H1 (cell line): ENCODE results near the gene RYR3. TPM values are rescaled to one million over a fixed set of nuclear protein-coding genes. Genes with fewer than 3 reads are reported as not detected.

Experiments
- CEBPB ChIP-seq: IDR thresholded peaks from 2 replicates; pipeline ENCODE4 v1.6.1; 2012; ENCODE audit warnings: low read depth, low read length
- EZH2 ChIP-seq: fragments of 200-600 bp; sonication (generic); IDR thresholded peaks from 2 replicates; pipeline ENCODE4 v1.7.1; 2012; ENCODE audit warnings: low read depth, mild to moderate bottlenecking, moderate library complexity, low read length, inconsistent platforms; ENCODE audit not compliant: severe bottlenecking
- PHF8 ChIP-seq: fragments of 200-600 bp; sonication (generic); conservative IDR thresholded peaks from 2 replicates; pipeline ENCODE4 v1.7.1; 2012; ENCODE audit warnings: low read depth, mild to moderate bottlenecking, inconsistent platforms, low read length, moderate library complexity
- RXRA ChIP-seq: IDR thresholded peaks from 2 replicates; pipeline ENCODE4 v1.6.1; 2011; ENCODE audit warnings: low read depth, mild to moderate bottlenecking, low read length, moderate library complexity; ENCODE audit not compliant: insufficient read depth
- SIN3A ChIP-seq, 2 experiments: IDR thresholded peaks in 1 of 2; conservative IDR thresholded peaks in 1 of 2; 2 replicates each; pipeline ENCODE4 v1.6.1; 2011 to 2012; ENCODE audit warnings: low read length in 2 of 2, improper control_type of control experiment in 1 of 2, low read depth in 1 of 2, mild to moderate bottlenecking in 1 of 2
- SP2 ChIP-seq: IDR thresholded peaks from 2 replicates; pipeline ENCODE4 v1.6.1; 2012; ENCODE audit warnings: mild to moderate bottlenecking, low read length, inconsistent platforms
- TAF7 ChIP-seq: optimal IDR thresholded peaks from 2 replicates; pipeline ENCODE3; 2011; ENCODE audit warnings: low read depth, mild to moderate bottlenecking, inconsistent platforms, low read length, moderate library complexity, borderline replicate concordance
- TEAD4 ChIP-seq: IDR thresholded peaks from 2 replicates; pipeline ENCODE4 v1.6.1; 2012; ENCODE audit warnings: low read depth, low read length, inconsistent platforms, mixed read lengths
- polyA plus RNA-seq, 7 experiments: library from polyadenylated mRNA; depleted of rRNA in 3 of 7; stranded (reverse) in 5 of 7; unstranded in 2 of 7; fragments of >200 nt in 5 of 7; fragments of 200-250 nt in 2 of 7; gene quantifications; 1 replicate in 5 of 7; 2 replicates in 1 of 7; 4 replicates in 1 of 7; pipeline versions ENCODE4 v1.2.1 to v1.2.3, GENCODE V29; 2011 to 2013; ENCODE audit warnings: missing spikeins in 2 of 7, mixed read lengths in 2 of 7
- total RNA-seq: library from RNA; stranded (reverse); fragmentation: NEBNext Ultra II Directional; extraction: Animal tissue kit (Norgen Biotek cat#: 25700); gene quantifications from 2 replicates; pipeline ENCODE4 v1.2.1, GENCODE V29; 2021
- TF ChIP-seq, protein P1 (sequence below): fragments of 300-600 bp; sonication (generic); IDR thresholded peaks from 2 replicates; pipeline ENCODE4 v1.7.1; 2012; ENCODE audit warnings: low read length, moderate library complexity, mild to moderate bottlenecking, inconsistent platforms; ENCODE audit not compliant: insufficient replicate concordance
- TF ChIP-seq, protein P2 (sequence below): IDR thresholded peaks from 2 replicates; pipeline ENCODE4 v1.6.1; 2012; ENCODE audit warnings: inconsistent platforms

RYR3 gene
- total and polyA plus RNA-seq, 2 of the 8 experiments (the other 6 are each of a cell fraction or from before 2014, with no cell fraction given) = 0.33 to 3.4 TPM

GRCh38 chr15:33738941-33739664, 428.3 kb downstream of the RYR3 start (continued):
- TF ChIP-seq, protein P1, sequence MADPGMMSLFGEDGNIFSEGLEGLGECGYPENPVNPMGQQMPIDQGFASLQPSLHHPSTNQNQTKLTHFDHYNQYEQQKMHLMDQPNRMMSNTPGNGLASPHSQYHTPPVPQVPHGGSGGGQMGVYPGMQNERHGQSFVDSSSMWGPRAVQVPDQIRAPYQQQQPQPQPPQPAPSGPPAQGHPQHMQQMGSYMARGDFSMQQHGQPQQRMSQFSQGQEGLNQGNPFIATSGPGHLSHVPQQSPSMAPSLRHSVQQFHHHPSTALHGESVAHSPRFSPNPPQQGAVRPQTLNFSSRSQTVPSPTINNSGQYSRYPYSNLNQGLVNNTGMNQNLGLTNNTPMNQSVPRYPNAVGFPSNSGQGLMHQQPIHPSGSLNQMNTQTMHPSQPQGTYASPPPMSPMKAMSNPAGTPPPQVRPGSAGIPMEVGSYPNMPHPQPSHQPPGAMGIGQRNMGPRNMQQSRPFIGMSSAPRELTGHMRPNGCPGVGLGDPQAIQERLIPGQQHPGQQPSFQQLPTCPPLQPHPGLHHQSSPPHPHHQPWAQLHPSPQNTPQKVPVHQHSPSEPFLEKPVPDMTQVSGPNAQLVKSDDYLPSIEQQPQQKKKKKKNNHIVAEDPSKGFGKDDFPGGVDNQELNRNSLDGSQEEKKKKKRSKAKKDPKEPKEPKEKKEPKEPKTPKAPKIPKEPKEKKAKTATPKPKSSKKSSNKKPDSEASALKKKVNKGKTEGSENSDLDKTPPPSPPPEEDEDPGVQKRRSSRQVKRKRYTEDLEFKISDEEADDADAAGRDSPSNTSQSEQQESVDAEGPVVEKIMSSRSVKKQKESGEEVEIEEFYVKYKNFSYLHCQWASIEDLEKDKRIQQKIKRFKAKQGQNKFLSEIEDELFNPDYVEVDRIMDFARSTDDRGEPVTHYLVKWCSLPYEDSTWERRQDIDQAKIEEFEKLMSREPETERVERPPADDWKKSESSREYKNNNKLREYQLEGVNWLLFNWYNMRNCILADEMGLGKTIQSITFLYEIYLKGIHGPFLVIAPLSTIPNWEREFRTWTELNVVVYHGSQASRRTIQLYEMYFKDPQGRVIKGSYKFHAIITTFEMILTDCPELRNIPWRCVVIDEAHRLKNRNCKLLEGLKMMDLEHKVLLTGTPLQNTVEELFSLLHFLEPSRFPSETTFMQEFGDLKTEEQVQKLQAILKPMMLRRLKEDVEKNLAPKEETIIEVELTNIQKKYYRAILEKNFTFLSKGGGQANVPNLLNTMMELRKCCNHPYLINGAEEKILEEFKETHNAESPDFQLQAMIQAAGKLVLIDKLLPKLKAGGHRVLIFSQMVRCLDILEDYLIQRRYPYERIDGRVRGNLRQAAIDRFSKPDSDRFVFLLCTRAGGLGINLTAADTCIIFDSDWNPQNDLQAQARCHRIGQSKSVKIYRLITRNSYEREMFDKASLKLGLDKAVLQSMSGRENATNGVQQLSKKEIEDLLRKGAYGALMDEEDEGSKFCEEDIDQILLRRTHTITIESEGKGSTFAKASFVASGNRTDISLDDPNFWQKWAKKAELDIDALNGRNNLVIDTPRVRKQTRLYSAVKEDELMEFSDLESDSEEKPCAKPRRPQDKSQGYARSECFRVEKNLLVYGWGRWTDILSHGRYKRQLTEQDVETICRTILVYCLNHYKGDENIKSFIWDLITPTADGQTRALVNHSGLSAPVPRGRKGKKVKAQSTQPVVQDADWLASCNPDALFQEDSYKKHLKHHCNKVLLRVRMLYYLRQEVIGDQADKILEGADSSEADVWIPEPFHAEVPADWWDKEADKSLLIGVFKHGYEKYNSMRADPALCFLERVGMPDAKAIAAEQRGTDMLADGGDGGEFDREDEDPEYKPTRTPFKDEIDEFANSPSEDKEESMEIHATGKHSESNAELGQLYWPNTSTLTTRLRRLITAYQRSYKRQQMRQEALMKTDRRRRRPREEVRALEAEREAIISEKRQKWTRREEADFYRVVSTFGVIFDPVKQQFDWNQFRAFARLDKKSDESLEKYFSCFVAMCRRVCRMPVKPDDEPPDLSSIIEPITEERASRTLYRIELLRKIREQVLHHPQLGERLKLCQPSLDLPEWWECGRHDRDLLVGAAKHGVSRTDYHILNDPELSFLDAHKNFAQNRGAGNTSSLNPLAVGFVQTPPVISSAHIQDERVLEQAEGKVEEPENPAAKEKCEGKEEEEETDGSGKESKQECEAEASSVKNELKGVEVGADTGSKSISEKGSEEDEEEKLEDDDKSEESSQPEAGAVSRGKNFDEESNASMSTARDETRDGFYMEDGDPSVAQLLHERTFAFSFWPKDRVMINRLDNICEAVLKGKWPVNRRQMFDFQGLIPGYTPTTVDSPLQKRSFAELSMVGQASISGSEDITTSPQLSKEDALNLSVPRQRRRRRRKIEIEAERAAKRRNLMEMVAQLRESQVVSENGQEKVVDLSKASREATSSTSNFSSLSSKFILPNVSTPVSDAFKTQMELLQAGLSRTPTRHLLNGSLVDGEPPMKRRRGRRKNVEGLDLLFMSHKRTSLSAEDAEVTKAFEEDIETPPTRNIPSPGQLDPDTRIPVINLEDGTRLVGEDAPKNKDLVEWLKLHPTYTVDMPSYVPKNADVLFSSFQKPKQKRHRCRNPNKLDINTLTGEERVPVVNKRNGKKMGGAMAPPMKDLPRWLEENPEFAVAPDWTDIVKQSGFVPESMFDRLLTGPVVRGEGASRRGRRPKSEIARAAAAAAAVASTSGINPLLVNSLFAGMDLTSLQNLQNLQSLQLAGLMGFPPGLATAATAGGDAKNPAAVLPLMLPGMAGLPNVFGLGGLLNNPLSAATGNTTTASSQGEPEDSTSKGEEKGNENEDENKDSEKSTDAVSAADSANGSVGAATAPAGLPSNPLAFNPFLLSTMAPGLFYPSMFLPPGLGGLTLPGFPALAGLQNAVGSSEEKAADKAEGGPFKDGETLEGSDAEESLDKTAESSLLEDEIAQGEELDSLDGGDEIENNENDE = no peak
- no peak for TF ChIP-seq TAF7
- no peak for TF ChIP-seq TEAD4
- no peak for TF ChIP-seq RXRA
- no peak for TF ChIP-seq SIN3A (conservative IDR thresholded peaks at IDR 0.05 in 1 of 2, IDR thresholded peaks at IDR 0.05 in 1 of 2; ENCODE audit: low read depth in 1 of 2, low read length in 2 of 2)
- TF ChIP-seq, protein P2, sequence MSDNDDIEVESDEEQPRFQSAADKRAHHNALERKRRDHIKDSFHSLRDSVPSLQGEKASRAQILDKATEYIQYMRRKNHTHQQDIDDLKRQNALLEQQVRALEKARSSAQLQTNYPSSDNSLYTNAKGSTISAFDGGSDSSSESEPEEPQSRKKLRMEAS = no peak
- TF ChIP-seq SP2 = no peak
- no peak for TF ChIP-seq CEBPB
- no peak for TF ChIP-seq EZH2
- TF ChIP-seq PHF8 = no peak
